Measurements from ENCODE around the gene ATP2C2. TPM values are rescaled to one million over a fixed set of nuclear protein-coding genes. Genes with fewer than 3 reads are reported as not detected.
"Not testable (repeated sequence)": the region's sequence is repeated elsewhere in the genome, so short reads cannot be mapped to it uniquely, and the experiment has no call there.

ATP2C2 gene
- total RNA-seq, 2 experiments from 2014 or later, result not detected

DNA sequence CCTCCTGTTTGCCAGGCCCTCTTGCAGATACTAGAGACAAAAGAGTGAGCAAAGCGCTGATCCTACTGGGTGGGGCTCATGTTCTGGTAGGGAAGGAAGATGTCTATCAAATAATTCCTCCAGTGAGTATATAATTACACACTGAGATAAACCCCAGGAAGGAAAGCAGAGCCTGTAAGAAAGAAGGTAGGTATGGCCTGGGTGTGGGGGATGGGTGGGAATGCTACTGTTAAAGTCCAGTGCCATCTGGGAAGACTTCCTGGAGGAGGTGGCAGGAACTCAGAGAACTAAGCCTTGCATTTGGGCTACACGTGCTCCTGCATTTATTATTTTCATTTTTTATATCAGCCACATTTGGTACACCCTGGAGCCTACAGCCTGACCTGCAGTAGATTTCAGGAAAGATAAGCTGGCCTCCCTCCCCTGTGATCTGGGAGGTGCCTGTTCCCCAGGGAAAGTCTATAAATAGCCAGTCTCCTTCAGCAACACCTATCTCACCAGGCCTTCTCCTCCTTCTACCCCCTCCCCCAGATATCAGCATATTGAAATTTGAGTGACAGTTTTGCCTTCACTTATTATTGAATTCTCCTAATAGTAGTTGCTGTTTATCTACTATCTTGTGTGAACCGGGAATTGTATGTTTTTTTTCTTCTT is 11.5 kb downstream of the ATP2C2 start:
- ChIA-PET POLR2A (no interaction called here), CTCF (no interaction called here)
- H3K4me3 Mint-ChIP-seq, result no peak overlapping the region
- H3K9me3 Mint-ChIP-seq, result peaks cover under 1% of the 10 kb centered on the region
- H3K27me3 Mint-ChIP-seq, result peaks cover 15% of the 10 kb centered on the region
- no peaks in the 10 kb centered on the region for H3K36me3 Mint-ChIP-seq (ENCODE audit: low read depth)
- no peak overlapping the region for H3K27ac Mint-ChIP-seq
- H3K4me1 Mint-ChIP-seq, result peaks cover 11% of the 10 kb centered on the region
- DNase-seq, result no peak

DNA sequence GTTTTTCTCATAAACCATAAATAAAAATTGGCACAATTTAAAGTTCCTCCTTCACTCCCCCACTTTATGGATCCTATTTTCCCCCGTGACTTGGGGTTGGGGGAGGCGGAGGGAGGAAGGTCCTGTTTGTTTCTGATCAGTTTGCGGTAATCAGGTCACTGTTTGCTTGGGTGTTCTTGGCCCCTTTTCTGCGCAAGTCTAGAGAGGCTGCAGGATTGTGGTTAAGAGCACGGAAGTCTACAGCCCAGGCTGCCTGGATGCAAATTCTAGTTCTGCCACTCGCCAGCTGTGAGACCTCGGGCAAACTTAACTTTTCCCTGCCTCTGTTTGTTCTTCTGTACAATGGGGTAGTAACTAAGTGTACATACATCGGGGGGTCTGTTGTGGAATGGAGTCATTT is 12.1 kb downstream of the ATP2C2 start:
- H3K27me3 Mint-ChIP-seq, result peaks cover 15% of the 10 kb centered on the region
- no peak overlapping the region for H3K27ac Mint-ChIP-seq
- ChIA-PET POLR2A (no interaction called here), CTCF (no interaction called here)
- peaks cover 6% of the 10 kb centered on the region for H3K9me3 Mint-ChIP-seq
- DNase-seq, result peak; percentile 41
- H3K4me3 Mint-ChIP-seq, result no peak overlapping the region
- H3K36me3 Mint-ChIP-seq (ENCODE audit: low read depth), result no peaks in the 10 kb centered on the region
- H3K4me1 Mint-ChIP-seq, result peaks cover 11% of the 10 kb centered on the region

DNA sequence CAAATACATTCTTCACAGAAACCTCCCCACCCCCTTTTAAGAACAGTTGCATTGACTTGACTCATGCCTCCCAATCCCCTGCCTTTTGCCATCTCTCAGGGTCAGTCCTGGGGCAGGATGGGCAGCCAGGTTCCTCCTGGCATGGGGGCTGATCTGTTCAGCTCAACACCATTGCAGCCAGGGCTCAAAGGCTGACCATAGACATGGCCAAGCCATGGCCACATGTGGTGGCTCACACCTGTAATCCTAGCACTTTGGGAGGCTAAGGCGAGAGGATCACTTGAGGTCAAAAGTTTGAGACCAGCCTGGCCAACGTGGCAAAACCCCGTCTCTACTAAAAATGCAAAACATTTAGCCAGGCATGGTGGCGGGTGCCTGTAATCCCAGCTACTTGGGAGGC is 14.1 kb downstream of the ATP2C2 start:
- POLR2A ChIA-PET, result no interaction called here

DNA sequence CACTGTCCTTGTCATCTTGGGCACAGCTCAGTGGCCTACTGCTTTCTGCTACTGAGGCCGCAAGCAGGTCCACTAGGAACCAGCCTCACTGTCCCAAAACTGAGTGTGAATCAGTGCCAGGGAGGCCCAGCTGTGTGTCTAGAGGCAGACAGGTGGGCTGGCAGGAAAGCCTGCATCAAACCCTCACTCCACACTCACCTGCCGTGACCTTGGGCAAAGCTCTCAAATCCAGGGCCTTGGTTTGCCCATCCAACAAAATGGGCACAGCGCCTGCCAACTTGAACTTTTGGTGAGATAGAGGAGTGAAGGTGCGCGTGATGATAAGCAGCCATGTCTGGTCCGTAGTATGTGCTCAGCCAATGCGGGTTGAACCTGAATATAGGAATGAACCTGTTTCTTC is 14.8 kb downstream of the ATP2C2 start:
- Mint-ChIP-seq H3K27ac (no peak overlapping the region), H3K27me3 (peaks cover 8% of the 10 kb centered on the region), H3K9me3 (peaks cover 17% of the 10 kb centered on the region), H3K4me1 (peaks cover 11% of the 10 kb centered on the region), H3K4me3 (no peak overlapping the region), H3K36me3 (ENCODE audit: low read depth) (no peaks in the 10 kb centered on the region)
- no peak for DNase-seq
- ChIA-PET CTCF (interaction anchor here (0.6 kb wide), 1 partner anchor 87 kb away, joined by 3 read pairs; no protein-coding TSS in a partner anchor), POLR2A (no interaction called here)

More for the DNA sequence above, 14.1 kb downstream of the ATP2C2 start:
- Mint-ChIP-seq H3K27me3 (peaks cover 9% of the 10 kb centered on the region), H3K36me3 (ENCODE audit: low read depth) (no peaks in the 10 kb centered on the region), H3K9me3 (peaks cover 17% of the 10 kb centered on the region), H3K4me3 (no peak overlapping the region), H3K27ac (no peak overlapping the region), H3K4me1 (peaks cover 11% of the 10 kb centered on the region)
- DNase-seq, result no peak
- CTCF ChIA-PET, result interaction anchor here (0.7 kb wide), 1 partner anchor 372 kb away, joined by 3 read pairs; no protein-coding TSS in a partner anchor

DNA sequence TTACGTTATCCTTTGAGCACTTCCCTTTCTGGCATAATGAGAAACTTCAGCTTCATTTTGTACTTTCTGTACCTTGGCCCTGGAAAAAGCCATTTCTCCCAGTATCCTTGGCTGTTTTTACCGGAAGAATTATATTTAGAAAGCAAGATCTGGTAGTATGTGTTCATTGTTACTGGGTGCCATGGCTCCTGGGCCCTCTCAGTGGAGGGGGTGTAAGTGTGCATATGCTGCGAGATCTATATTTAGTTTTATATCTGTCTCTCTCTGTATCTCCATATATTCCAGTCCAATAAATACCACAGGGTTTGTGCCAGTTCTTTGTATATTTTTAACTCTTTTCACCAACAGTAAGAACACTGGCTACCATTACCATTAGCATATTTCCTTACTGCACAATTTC is 17.7 kb downstream of the ATP2C2 start:
- no peak for DNase-seq
- no peak overlapping the region for H3K27ac Mint-ChIP-seq
- H3K4me3 Mint-ChIP-seq, result no peak overlapping the region
- ChIA-PET POLR2A (no interaction called here), CTCF (no interaction called here)
- H3K27me3 Mint-ChIP-seq, result no peaks in the 10 kb centered on the region
- H3K9me3 Mint-ChIP-seq, result peaks cover 17% of the 10 kb centered on the region
- peaks cover under 1% of the 10 kb centered on the region for H3K4me1 Mint-ChIP-seq
- H3K36me3 Mint-ChIP-seq (ENCODE audit: low read depth), result no peaks in the 10 kb centered on the region

DNA sequence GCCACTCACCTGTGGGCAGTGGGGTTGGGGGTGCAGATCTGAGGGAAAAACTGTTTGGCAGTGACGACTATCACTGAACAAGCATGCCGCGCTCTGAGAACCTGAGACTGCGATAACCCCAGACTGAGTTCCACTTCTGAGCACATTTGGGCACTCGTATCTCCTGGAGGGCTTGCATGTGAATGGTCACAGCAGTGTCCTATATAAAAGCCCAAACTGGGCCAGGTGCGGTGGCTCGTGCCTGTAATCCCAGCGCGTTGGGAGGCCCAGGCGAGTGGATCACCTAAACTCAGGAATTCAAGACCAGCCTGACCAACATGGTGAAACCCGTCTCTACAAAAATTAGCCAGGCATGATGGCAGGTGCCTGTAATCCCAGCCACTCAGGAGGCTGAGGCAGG is 18.7 kb downstream of the ATP2C2 start:
- Mint-ChIP-seq H3K4me3 (no peak overlapping the region), H3K36me3 (ENCODE audit: low read depth) (no peaks in the 10 kb centered on the region), H3K9me3 (peaks cover 17% of the 10 kb centered on the region), H3K27me3 (peaks cover 4% of the 10 kb centered on the region), H3K4me1 (no peaks in the 10 kb centered on the region), H3K27ac (no peak overlapping the region)
- DNase-seq, result no peak
- POLR2A ChIA-PET, result no interaction called here
- CTCF ChIA-PET, result no interaction called here

DNA sequence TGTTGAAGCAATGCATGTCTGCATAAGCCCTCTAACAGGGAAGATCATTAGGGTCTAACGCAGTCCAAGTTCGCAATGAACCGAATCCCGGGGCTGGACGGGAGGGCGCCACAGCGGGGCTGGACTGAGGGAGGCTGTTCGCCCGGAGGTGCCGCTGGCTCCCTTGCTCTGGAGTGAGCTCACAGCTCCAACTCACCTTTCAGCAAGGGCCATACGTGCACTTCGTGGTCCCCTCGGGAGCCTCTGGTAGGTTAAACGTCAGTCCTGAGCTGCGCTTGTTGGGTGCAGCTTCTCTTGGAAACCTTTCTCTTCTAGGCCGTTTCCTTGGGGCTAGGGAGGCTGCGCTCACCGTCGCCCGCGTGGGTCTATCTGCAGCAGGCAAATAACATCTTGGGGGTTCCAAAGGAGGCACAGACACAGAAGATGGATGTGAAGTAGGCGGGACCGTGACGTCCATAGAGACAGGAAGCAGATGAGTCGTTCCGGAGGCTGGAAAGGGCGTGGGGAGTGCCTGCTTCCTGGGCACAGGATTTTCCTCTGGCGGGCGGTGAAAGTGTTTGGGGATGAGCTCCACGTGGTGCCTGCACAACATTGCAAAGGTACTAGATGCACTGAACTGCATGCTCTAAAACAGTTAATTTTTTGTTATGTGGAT is 21.9 kb downstream of the ATP2C2 start:
- no peak overlapping the region for H3K4me3 Mint-ChIP-seq
- ChIA-PET CTCF (no interaction called here), POLR2A (no interaction called here)
- no peaks in the 10 kb centered on the region for H3K36me3 Mint-ChIP-seq (ENCODE audit: low read depth)
- DNase-seq, result no peak
- H3K4me1 Mint-ChIP-seq, result no peaks in the 10 kb centered on the region
- peaks cover 13% of the 10 kb centered on the region for H3K9me3 Mint-ChIP-seq
- no peak overlapping the region for H3K27ac Mint-ChIP-seq
- H3K27me3 Mint-ChIP-seq, result peaks cover 8% of the 10 kb centered on the region

DNA sequence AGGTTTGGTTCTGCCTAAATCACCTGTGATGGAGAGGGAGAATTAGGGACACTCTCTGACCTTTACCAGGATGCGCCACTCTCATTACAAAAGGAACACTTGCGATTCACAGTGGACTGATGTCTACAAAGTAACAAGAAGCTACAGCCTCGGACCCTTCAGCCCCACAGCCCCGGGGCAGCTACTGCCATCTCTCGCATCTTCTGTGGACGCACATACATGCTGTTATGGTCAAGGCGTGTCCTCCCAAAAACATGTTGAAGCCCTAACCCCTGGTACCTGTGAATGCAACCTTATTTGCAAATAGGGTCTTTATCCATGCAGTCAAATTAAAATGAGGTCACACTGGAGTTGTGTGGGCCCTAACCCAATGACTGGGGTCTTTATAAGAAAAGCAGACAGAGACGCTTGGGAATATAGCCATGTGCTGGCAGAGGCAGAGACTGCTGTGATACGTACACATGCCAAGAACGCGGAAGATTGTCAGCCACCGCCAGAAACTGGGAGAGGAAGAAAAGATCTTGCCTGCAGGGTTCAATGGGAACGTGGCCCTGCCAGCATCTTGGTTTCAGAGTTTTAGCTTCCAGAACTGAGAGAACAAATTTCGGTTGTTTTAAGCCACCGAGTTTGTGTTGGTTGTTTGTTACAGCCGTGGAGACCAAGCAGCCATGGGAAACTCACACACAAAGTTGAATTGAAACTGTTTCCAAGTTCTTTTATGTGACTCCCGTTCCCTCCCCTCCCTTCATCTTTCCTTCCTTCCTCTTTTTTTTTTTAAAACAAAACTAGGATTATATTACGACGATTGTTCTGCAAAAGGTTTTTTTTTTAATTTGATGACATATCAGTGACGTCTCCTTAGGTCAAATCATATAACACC is 23.1 kb downstream of the ATP2C2 start:
- DNase-seq, result no peak
- H3K4me3 Mint-ChIP-seq, result no peak overlapping the region
- no peaks in the 10 kb centered on the region for H3K4me1 Mint-ChIP-seq
- ChIA-PET CTCF (no interaction called here), POLR2A (no interaction called here)
- H3K9me3 Mint-ChIP-seq, result peaks cover 1% of the 10 kb centered on the region
- no peaks in the 10 kb centered on the region for H3K36me3 Mint-ChIP-seq (ENCODE audit: low read depth)
- peaks cover 14% of the 10 kb centered on the region for H3K27me3 Mint-ChIP-seq
- H3K27ac Mint-ChIP-seq, result no peak overlapping the region

DNA sequence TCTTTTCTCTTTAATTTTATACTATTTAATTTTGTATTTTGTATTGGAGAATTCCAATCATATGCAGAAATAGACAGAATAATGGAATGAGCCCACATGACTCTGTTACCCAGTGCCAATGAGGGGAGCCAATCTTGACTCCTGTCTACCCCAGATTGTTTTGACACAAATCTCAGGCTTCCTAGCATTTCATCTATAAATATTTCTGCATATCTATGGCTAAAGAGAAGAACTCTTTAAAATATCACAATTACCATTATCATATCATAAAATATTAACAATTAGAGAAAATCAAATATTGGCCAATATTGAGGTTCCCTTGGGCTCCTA is 23.7 kb downstream of the ATP2C2 start:
- Mint-ChIP-seq H3K36me3 (ENCODE audit: low read depth) (no peaks in the 10 kb centered on the region), H3K27me3 (peaks cover 14% of the 10 kb centered on the region), H3K9me3 (no peaks in the 10 kb centered on the region), H3K27ac (no peak overlapping the region), H3K4me1 (no peaks in the 10 kb centered on the region), H3K4me3 (no peak overlapping the region)
- no peak for DNase-seq
- ChIA-PET POLR2A (no interaction called here), CTCF (no interaction called here)

DNA sequence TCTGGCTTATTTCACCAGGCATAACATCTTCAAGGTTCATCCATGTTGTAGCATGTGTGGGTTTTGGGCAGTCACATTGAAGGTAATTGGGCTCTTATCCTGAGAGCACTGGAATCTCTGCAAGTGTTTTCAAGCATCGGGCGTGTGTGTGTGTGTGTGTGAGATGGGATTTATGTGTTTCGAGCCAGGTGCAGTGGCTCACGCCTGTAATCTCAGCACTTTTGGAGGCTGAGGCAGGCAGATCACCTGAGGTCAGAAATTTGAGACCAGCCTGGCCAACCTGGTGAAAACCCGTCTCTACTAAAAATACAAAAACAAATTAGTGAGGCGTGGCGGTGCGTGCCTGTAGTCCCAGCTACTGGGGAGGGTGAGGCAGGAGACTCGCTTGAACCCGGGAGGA is 27.7 kb downstream of the ATP2C2 start:
- H3K9me3 Mint-ChIP-seq; POLR2A ChIA-PET; H3K36me3 Mint-ChIP-seq (ENCODE audit: low read depth); H3K4me3 Mint-ChIP-seq; H3K4me1 Mint-ChIP-seq; DNase-seq; H3K27ac Mint-ChIP-seq: not testable (repeated sequence)
- CTCF ChIA-PET, result interaction anchor here (0.6 to 0.7 kb wide), 2 partner anchors 94 to 1886 kb away, joined by 3 read pairs; no protein-coding TSS in a partner anchor
- H3K27me3 Mint-ChIP-seq, result peaks cover 25% of the 10 kb centered on the region

DNA sequence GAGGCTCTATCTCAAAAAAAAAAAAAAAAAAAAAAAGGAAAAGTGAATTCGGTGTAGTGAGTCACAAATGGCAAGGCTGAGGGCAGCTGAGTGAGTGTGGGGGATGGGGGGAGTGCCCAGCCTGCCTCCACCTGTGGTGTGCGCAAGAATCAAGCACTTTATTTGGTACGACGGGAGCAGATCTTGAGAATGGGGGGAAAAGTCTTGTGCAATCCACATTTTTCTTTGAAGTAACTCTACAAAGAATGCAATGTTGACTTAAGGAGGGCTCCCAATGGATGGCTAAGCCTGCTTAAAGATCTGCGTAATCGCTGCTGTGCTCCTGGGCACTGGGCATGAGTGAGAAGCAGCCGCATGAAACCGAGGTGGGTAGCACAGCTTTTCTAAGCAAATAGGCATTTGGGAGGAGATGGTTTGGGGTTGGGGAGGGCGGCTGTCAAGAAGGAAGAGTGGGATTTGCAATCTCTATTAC is 28.2 kb downstream of the ATP2C2 start:
- no peak overlapping the region for H3K4me3 Mint-ChIP-seq

DNA sequence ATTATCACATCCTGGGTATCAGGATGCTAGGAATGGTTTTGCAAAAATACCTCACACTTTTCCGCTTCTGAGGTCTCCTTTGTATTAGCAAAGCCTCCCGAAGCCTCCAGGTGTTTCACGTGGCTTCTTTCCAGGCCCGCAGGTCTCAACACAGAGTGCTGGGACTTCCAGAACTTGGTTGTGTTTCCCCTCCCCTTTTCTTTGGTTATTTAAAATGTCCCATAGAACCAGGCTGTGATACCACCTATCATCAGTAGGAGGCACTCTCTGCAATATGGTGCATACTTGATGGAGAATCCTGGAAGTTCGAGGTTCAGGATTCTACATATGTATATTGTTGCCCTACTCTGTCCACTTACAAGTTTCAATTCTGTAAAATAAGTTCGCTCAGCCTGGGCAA is 28.8 kb downstream of the ATP2C2 start:
- ChIA-PET CTCF (no interaction called here), POLR2A (no interaction called here)
- no peak overlapping the region for H3K27ac Mint-ChIP-seq
- no peak for DNase-seq
- H3K4me1 Mint-ChIP-seq, result no peaks in the 10 kb centered on the region
- H3K9me3 Mint-ChIP-seq, result no peaks in the 10 kb centered on the region
- H3K27me3 Mint-ChIP-seq, result peaks cover 28% of the 10 kb centered on the region
- H3K36me3 Mint-ChIP-seq (ENCODE audit: low read depth), result no peaks in the 10 kb centered on the region
- H3K4me3 Mint-ChIP-seq, result no peak overlapping the region

More for the DNA sequence above, 28.2 kb downstream of the ATP2C2 start:
- peaks cover 23% of the 10 kb centered on the region for H3K27me3 Mint-ChIP-seq
- ChIA-PET CTCF (interaction anchor here (0.7 kb wide), 1 partner anchor 1887 kb away, joined by 3 read pairs; no protein-coding TSS in a partner anchor), POLR2A (no interaction called here)
- H3K9me3 Mint-ChIP-seq, result no peaks in the 10 kb centered on the region
- DNase-seq, result no peak
- H3K4me1 Mint-ChIP-seq, result no peaks in the 10 kb centered on the region
- H3K27ac Mint-ChIP-seq, result no peak overlapping the region
- H3K36me3 Mint-ChIP-seq (ENCODE audit: low read depth), result no peaks in the 10 kb centered on the region

DNA sequence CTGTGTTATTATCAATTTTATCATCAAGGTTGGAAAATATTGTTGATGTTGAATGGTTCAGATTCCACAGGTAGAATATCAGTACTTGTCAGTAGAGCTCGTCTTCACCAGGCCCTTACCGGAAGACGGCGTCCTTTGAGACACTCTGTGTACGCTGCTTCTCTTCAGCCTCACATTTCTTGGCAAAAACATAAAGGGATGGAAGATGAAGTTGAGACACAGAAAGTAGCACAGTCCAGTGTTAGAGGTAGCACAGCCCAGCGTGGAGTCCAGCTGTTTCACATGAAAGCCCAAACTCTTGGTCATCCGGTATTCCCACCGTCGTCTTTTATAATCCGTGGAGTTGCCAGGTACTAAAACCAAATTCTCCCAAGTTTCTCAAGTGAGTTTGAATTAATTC is 30.4 kb downstream of the ATP2C2 start:
- ChIA-PET POLR2A (no interaction called here), CTCF (no interaction called here)
- H3K27ac Mint-ChIP-seq, result no peak overlapping the region
- no peak overlapping the region for H3K4me3 Mint-ChIP-seq
- no peak for DNase-seq
- no peaks in the 10 kb centered on the region for H3K9me3 Mint-ChIP-seq
- H3K4me1 Mint-ChIP-seq, result no peaks in the 10 kb centered on the region
- H3K27me3 Mint-ChIP-seq, result peaks cover 34% of the 10 kb centered on the region
- H3K36me3 Mint-ChIP-seq (ENCODE audit: low read depth), result no peaks in the 10 kb centered on the region

All from activated CD4-positive, alpha-beta memory T cell treated with anti-CD3 and anti-CD28 coated beads, Interleukin-2, amount 10 ng/mL, durations not matched to agents 7 days and 5 days (primary cell).